Fibroblast of gingiva (primary cell): ENCODE results near the gene ALDH3B2.
"Not testable (repeated sequence)": the region's sequence is repeated elsewhere in the genome, so short reads cannot be mapped to it uniquely, and the experiment has no call there.

ENCODE experiments used
- DNase-seq: peaks from one replicate; pipeline ENCODE4 v3.0.0-alpha.2; 2011; ENCODE audit warnings: low read depth

Gene ALDH3B2

GRCh38 chr11:67685641-67686332 lies 11.4 kb upstream of the ALDH3B2 start:
- not testable (repeated sequence) for DNase-seq

GRCh38 chr11:67682126-67683034 lies 8.0 kb upstream of the ALDH3B2 start:
- not testable (repeated sequence) for DNase-seq

- DNase-seq: no peak
These were observed 6.5 kb upstream of the ALDH3B2 start for GRCh38 chr11:67680696-67681470.

- DNase-seq: no peak
These were observed 780 bp upstream of the ALDH3B2 start for GRCh38 chr11:67675058-67675747.

GRCh38 chr11:67673902-67674301 lies 521 bp downstream of the ALDH3B2 start:
- no peak for DNase-seq

GRCh38 chr11:67673358-67673757 lies 1.1 kb downstream of the ALDH3B2 start:
- DNase-seq: no peak

GRCh38 chr11:67671211-67671520 lies 3.3 kb downstream of the ALDH3B2 start:
- no peak for DNase-seq

- DNase-seq: no peak
These were observed 3.9 kb downstream of the ALDH3B2 start for GRCh38 chr11:67670316-67671210.

- no peak for DNase-seq
These were observed 6.3 kb downstream of the ALDH3B2 start for GRCh38 chr11:67668192-67668551.

GRCh38 chr11:67667490-67668191 lies 6.8 kb downstream of the ALDH3B2 start:
- DNase-seq: no peak

- no peak for DNase-seq
These were observed 7.5 kb downstream of the ALDH3B2 start for GRCh38 chr11:67666676-67667489.

- no peak for DNase-seq
These were observed 8.1 kb downstream of the ALDH3B2 start for GRCh38 chr11:67666303-67666645.

GRCh38 chr11:67665541-67666302 lies 8.7 kb downstream of the ALDH3B2 start:
- no peak for DNase-seq

GRCh38 chr11:67664696-67665540 lies 9.5 kb downstream of the ALDH3B2 start:
- DNase-seq: no peak

GRCh38 chr11:67664213-67664585 lies 10.2 kb downstream of the ALDH3B2 start:
- no peak for DNase-seq

- DNase-seq: no peak
These were observed 10.8 kb downstream of the ALDH3B2 start for GRCh38 chr11:67663532-67664212.

GRCh38 chr11:67662835-67663531 lies 11.4 kb downstream of the ALDH3B2 start:
- no peak for DNase-seq
